ENCODE data around the gene ACSS3.
"Not testable (repeated sequence)": the region's sequence is repeated elsewhere in the genome, so short reads cannot be mapped to it uniquely, and the experiment has no call there.

ACSS3 gene

DNA sequence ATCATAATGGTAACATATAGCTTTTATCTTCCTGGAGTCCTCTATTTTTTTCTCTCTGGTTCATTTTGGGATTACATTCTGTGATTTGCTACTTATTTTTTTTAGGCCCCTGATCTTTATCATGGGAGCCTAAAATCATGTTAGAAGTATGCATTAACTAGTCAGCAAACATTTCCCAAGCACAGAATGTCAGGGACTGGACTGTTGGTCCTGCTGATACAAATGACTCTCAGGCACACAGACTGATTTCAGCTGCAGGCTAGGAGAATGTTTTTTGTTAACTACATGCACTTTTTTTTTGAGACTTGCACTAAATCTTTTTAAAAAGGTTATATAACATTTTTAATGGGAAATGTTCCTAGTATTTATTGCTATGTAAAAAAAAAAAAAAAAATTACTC lies 131.1 kb downstream of the ACSS3 start:
- peaks cover 19% of the 10 kb centered on the region for H3K4me1 ChIP-seq (ENCODE audit: control insufficient read depth, insufficient read depth, low read length)
- TF ChIP-seq ZNF555 (tag by site-specific recombination; conservative IDR thresholded peaks at IDR 0.05) (no peak), GLIS1 (tag by site-specific recombination; IDR thresholded peaks at IDR 0.05) (no peak), ZBTB44 (tag by site-specific recombination; IDR thresholded peaks at IDR 0.05) (no peak), TRIM28 (IDR thresholded peaks at IDR 0.05; ENCODE audit: borderline replicate concordance, low read length) (no peak), ZNF561 (tag by site-specific recombination; IDR thresholded peaks at IDR 0.05; ENCODE audit: borderline replicate concordance) (no peak)
- TF ChIP-seq, protein P1, sequence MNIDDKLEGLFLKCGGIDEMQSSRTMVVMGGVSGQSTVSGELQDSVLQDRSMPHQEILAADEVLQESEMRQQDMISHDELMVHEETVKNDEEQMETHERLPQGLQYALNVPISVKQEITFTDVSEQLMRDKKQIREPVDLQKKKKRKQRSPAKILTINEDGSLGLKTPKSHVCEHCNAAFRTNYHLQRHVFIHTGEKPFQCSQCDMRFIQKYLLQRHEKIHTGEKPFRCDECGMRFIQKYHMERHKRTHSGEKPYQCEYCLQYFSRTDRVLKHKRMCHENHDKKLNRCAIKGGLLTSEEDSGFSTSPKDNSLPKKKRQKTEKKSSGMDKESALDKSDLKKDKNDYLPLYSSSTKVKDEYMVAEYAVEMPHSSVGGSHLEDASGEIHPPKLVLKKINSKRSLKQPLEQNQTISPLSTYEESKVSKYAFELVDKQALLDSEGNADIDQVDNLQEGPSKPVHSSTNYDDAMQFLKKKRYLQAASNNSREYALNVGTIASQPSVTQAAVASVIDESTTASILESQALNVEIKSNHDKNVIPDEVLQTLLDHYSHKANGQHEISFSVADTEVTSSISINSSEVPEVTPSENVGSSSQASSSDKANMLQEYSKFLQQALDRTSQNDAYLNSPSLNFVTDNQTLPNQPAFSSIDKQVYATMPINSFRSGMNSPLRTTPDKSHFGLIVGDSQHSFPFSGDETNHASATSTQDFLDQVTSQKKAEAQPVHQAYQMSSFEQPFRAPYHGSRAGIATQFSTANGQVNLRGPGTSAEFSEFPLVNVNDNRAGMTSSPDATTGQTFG (tag by site-specific recombination; IDR thresholded peaks at IDR 0.05; ENCODE audit: borderline replicate concordance): no peak
- H3K27ac ChIP-seq (ENCODE audit: extremely low read depth, low read depth, low read length): no peak overlapping the region
- H3K36me3 ChIP-seq (ENCODE audit: control insufficient read depth in 2 of 2, insufficient read depth in 1 of 2, low read length in 2 of 2): no peaks in the 10 kb centered on the region
- ChIA-PET CTCF (interaction anchor here (0.7 kb wide), 1 partner anchor 402 kb away, joined by 3 read pairs; no protein-coding TSS in a partner anchor), POLR2A (no interaction called here)
- H3K4me3 ChIP-seq (ENCODE audit: low read depth, low read length): no peak overlapping the region
- H3K9me3 ChIP-seq (ENCODE audit: control insufficient read depth, insufficient read depth, low read depth, low read length): no peaks in the 10 kb centered on the region

DNA sequence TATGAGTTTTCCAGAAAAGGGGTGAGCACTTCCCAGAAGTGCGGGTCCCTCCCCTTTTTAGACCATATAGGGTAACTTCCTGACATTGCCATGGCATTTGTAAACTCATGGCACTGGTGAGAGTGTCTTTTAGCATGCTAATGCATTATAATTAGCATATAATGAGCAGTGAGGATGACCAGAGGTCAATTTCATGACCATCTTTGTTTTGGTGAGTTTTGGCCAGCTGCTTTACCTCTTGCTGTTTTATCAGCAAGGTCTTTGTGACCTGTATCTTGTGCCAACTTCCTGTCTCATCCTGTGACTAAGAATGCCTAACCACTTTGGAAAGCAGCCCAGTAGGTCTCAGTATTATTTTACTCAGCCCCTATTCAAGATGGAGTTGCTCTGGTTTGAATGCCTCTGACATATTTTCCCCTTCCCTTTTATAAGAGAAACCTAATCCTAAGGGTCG lies 131.9 kb downstream of the ACSS3 start:
- CTCF ChIA-PET; H3K27ac ChIP-seq (ENCODE audit: extremely low read depth, low read depth, low read length); H3K9me3 ChIP-seq (ENCODE audit: control insufficient read depth, insufficient read depth, low read depth, low read length); POLR2A ChIA-PET; H3K4me3 ChIP-seq (ENCODE audit: low read depth, low read length); H3K36me3 ChIP-seq (ENCODE audit: control insufficient read depth in 2 of 2, insufficient read depth in 1 of 2, low read length in 2 of 2): not testable (repeated sequence)
- H3K4me1 ChIP-seq (ENCODE audit: control insufficient read depth, insufficient read depth, low read length): peaks cover 19% of the 10 kb centered on the region
- 0 out of 2 replicates have a peak, but pooled peaks have one; percentile 20 for TF ChIP-seq ZNF341 (tag by site-specific recombination; IDR thresholded peaks at IDR 0.05; ENCODE audit: low read depth)
- 0 out of 2 replicates have a peak, but pooled peaks have one; percentile 20 for TF ChIP-seq ZNF843 (tag by site-specific recombination; IDR thresholded peaks at IDR 0.05)
- peak; percentile 63 for TF ChIP-seq FEZF1 (tag by site-specific recombination; IDR thresholded peaks at IDR 0.05)

DNA sequence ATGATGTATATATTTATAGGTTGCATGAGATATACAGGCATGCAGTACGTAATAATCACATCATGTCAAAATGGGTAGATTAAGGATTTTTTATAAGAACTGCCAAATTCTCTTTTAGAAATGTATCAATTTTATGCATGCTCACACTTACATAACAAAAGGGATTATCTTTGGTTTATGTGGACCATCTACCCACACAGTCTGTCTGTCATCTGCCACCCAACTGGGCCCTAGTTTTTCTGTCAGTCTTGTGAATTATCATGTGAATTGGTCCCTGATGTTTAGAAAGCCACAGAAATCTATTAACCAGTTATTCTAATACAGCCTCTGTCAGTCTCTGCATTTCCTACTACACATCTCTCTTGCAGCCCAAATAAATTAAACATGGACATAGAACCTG lies 133.4 kb downstream of the ACSS3 start:
- H3K4me1 ChIP-seq (ENCODE audit: control insufficient read depth, insufficient read depth, low read length): peaks cover 19% of the 10 kb centered on the region
- TF ChIP-seq EGR2 (tag by site-specific recombination; IDR thresholded peaks at IDR 0.05; ENCODE audit: low read depth) (no peak), ZNF785 (tag by site-specific recombination; IDR thresholded peaks at IDR 0.05) (no peak), FEZF1 (tag by site-specific recombination; IDR thresholded peaks at IDR 0.05) (no peak), PRDM2 (tag by site-specific recombination; IDR thresholded peaks at IDR 0.05; ENCODE audit: borderline replicate concordance) (no peak), GFI1B (tag by site-specific recombination; IDR thresholded peaks at IDR 0.05) (no peak), ZNF426 (tag by site-specific recombination; IDR thresholded peaks at IDR 0.05) (no peak)
- TF ChIP-seq, protein P2, sequence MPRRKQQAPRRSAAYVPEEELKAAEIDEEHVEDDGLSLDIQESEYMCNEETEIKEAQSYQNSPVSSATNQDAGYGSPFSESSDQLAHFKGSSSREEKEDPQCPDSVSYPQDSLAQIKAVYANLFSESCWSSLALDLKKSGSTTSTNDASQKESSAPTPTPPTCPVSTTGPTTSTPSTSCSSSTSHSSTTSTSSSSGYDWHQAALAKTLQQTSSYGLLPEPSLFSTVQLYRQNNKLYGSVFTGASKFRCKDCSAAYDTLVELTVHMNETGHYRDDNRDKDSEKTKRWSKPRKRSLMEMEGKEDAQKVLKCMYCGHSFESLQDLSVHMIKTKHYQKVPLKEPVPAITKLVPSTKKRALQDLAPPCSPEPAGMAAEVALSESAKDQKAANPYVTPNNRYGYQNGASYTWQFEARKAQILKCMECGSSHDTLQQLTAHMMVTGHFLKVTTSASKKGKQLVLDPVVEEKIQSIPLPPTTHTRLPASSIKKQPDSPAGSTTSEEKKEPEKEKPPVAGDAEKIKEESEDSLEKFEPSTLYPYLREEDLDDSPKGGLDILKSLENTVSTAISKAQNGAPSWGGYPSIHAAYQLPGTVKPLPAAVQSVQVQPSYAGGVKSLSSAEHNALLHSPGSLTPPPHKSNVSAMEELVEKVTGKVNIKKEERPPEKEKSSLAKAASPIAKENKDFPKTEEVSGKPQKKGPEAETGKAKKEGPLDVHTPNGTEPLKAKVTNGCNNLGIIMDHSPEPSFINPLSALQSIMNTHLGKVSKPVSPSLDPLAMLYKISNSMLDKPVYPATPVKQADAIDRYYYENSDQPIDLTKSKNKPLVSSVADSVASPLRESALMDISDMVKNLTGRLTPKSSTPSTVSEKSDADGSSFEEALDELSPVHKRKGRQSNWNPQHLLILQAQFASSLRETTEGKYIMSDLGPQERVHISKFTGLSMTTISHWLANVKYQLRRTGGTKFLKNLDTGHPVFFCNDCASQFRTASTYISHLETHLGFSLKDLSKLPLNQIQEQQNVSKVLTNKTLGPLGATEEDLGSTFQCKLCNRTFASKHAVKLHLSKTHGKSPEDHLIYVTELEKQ (tag by site-specific recombination; IDR thresholded peaks at IDR 0.05; ENCODE audit: borderline replicate concordance): no peak
- ChIA-PET CTCF (no interaction called here), POLR2A (no interaction called here)
- H3K4me3 ChIP-seq (ENCODE audit: low read depth, low read length): no peak overlapping the region
- H3K9me3 ChIP-seq (ENCODE audit: control insufficient read depth, insufficient read depth, low read depth, low read length): no peaks in the 10 kb centered on the region
- H3K36me3 ChIP-seq (ENCODE audit: control insufficient read depth in 2 of 2, insufficient read depth in 1 of 2, low read length in 2 of 2): no peaks in the 10 kb centered on the region
- no peak overlapping the region for H3K27ac ChIP-seq (ENCODE audit: extremely low read depth, low read depth, low read length)
